Stomach (tissue), 9 donors: ENCODE results near the gene NR1H4. TPM values are rescaled to one million over a fixed set of nuclear protein-coding genes. Genes with fewer than 3 reads are reported as not detected.

ENCODE experiments used
- DNase-seq, 2 donors: peaks; one replicate each; pipeline versions ENCODE4 v3.0.0 to v3.0.0-alpha.2; 2013 to 2019
- H3K27ac ChIP-seq, 5 donors: fragments of 200-600 bp in 4 of 5; sonication (generic) in 4 of 5; one replicate each; pipeline ENCODE4 v1.5.1; 2013 to 2019; ENCODE audit warnings: mild to moderate bottlenecking in 1 of 5, moderate library complexity in 1 of 5
- H3K27me3 ChIP-seq, 3 donors: fragments of 200-600 bp; sonication (generic); one replicate each; pipeline ENCODE4 v1.5.1; 2017 to 2019; ENCODE audit warnings: mixed run types in 1 of 3
- H3K36me3 ChIP-seq, 4 donors: fragments of 200-600 bp; sonication (generic); 1 replicate in 3 of 4; 2 replicates in 1 of 4; pipeline ENCODE4 v1.5.1; 2016 to 2019
- H3K4me1 ChIP-seq, 4 donors: fragments of 200-600 bp; sonication (generic); one replicate each; pipeline ENCODE4 v1.5.1; 2016 to 2019
- H3K4me3 ChIP-seq, 4 donors: fragments of 200-600 bp; sonication (generic) in 3 of 4; one replicate each; pipeline ENCODE4 v1.5.1; 2016 to 2019; ENCODE audit warnings: mild to moderate bottlenecking in 1 of 4
- H3K9me3 ChIP-seq, 4 donors: fragments of 200-600 bp; sonication (generic); one replicate each; pipeline ENCODE4 v1.5.1; 2016 to 2019
- EP300 ChIP-seq: sonication (generic); formaldehyde crosslinking; IDR thresholded peaks from one replicate; pipeline ENCODE4 v1.6.1; 2017; ENCODE audit warnings: antibody characterized with exemption
- POLR2A ChIP-seq, 4 donors: fragments of 450-650 bp; IDR thresholded peaks; one replicate each; pipeline ENCODE4 v1.6.1; 2016; ENCODE audit warnings: antibody characterized with exemption in 4 of 4, control low read depth in 2 of 4, mild to moderate bottlenecking in 1 of 4, moderate library complexity in 1 of 4
- POLR2AphosphoS5 ChIP-seq, 3 donors: sonication (generic); formaldehyde crosslinking; IDR thresholded peaks; one replicate each; pipeline ENCODE4 v1.6.1; 2016; ENCODE audit warnings: antibody characterized with exemption in 3 of 3
- WGBS, 5 donors: extraction: QIAGEN DNeasy Blood & Tissue Kit in 3 of 5; methylation state at CpG; one replicate each; pipeline versions ENCODE4 v1.1.5 to v1.1.7; 2013 to 2018; 5-methylcytosine and 5-hydroxymethylcytosine counted together
- intact Hi-C: fragments of 100-400 bp; cut with DNase I; formaldehyde crosslinking; loops from one replicate; pipeline ENCODE4 v1.15.1; 2023; ENCODE audit warnings: low total_unique reads
- polyA plus RNA-seq, 3 donors: library from polyadenylated mRNA; stranded (reverse); fragments of 200-250 nt; gene quantifications; one replicate each; pipeline ENCODE4 v1.2.3, GENCODE V29; 2013
- total RNA-seq, 5 donors: library from RNA; depleted of rRNA; stranded (reverse); fragments of >200 nt; gene quantifications; one replicate each; pipeline versions ENCODE4 v1.1.0 to v1.2.3, GENCODE V29; 2014 to 2016
- TF ChIP-seq, protein P1 (sequence below), 7 experiments: fragments of 450-650 bp in 4 of 7; fragments of 200-600 bp in 3 of 7; sonication (generic) in 3 of 7; IDR thresholded peaks; one replicate each; pipeline ENCODE4 v1.5.1; 2016 to 2019; ENCODE audit warnings: antibody characterized with exemption in 7 of 7, control low read depth in 2 of 7, mild to moderate bottlenecking in 1 of 7
- donor health status: healthy with polysubstance abuse.
- donor health status: Bipolar disorder and iron deficiency.
- donor health status: healthy.

Gene NR1H4
- total and polyA plus RNA-seq, 8 donors: 0.46 to 6.7 (median 2.9) TPM; not detected in 3

DNA sequence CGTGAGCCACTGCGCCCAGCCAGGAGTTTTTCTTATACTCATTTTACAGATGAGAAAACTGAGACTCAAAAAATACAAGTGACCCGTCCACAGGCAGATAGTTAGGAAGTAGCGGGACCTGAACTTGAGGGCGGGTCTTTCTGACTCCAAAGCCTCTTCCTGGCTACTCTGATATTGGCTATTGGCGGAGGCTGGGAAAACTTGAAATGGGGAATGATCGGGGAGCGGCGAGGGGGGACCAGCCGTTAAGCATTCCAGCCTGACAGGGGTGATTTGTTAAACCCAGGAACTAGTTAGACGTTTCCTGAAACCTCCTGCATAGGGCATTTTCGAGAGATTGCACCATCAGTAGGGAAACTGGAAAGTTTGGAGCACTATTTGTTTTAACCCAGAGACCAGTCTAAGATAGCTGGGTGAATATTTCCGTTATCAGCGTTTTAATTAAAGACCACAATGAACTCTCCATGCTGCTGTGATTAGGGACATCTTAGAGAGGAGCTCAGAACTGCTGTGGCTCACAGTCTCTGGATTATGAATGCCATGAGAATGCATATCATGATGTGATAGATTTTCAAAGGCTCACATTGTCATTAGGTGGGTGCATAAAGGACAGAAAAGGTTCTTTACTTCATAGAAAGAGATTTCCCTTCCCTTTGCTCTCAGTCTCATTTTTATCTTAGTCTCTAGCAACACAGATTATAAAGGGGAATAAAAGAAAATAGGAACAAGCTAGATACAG, 2.5 kb downstream of the NR1H4 start:
- TF ChIP-seq EP300: no peak
- TF ChIP-seq, protein P1, sequence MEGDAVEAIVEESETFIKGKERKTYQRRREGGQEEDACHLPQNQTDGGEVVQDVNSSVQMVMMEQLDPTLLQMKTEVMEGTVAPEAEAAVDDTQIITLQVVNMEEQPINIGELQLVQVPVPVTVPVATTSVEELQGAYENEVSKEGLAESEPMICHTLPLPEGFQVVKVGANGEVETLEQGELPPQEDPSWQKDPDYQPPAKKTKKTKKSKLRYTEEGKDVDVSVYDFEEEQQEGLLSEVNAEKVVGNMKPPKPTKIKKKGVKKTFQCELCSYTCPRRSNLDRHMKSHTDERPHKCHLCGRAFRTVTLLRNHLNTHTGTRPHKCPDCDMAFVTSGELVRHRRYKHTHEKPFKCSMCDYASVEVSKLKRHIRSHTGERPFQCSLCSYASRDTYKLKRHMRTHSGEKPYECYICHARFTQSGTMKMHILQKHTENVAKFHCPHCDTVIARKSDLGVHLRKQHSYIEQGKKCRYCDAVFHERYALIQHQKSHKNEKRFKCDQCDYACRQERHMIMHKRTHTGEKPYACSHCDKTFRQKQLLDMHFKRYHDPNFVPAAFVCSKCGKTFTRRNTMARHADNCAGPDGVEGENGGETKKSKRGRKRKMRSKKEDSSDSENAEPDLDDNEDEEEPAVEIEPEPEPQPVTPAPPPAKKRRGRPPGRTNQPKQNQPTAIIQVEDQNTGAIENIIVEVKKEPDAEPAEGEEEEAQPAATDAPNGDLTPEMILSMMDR (IDR thresholded peaks at IDR 0.05): no peak
- TF ChIP-seq POLR2A (IDR thresholded peaks at IDR 0.05): no peak
- no peak for TF ChIP-seq POLR2AphosphoS5 (IDR thresholded peaks at IDR 0.05)
- no peak overlapping the region for H3K27ac ChIP-seq
- WGBS, 5 donors: 39 to 57% (median 51%) methylated on average over 13 to 14 of the region's 14 CpGs

DNA sequence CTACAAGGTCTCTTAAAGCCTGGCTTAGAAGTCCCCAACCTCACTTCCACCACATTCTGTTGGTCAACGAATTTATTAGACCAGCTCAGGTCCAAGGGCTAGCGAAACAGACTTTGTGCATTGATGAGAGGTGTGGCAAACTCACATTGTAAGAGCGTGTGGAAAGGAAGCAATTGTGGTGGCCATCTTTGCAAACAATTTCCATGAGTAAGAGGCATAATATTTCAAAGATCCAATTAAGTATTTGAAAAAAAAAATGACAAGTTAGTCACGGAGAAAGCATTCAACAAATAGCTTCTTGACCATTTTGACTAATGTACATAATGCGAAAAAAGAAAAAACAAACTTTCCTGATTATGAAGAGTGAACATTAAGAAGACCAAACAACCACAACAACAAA, 7.4 kb downstream of the NR1H4 start:
- no peak for DNase-seq
- Histone ChIP-seq H3K9me3 (no peaks in the 10 kb centered on the region), H3K4me3 (no peak overlapping the region), H3K36me3 (no peaks in the 10 kb centered on the region), H3K4me1 (peaks cover 0 to 15% (median 8%) of the 10 kb centered on the region in 4 donors), H3K27ac (no peak overlapping the region), H3K27me3 (no peaks in the 10 kb centered on the region)
- TF ChIP-seq EP300 (no peak), POLR2AphosphoS5 (IDR thresholded peaks at IDR 0.05) (no peak), POLR2A (IDR thresholded peaks at IDR 0.05) (no peak)
- TF ChIP-seq, protein P1 (IDR thresholded peaks at IDR 0.05): no peak
- 79 to 92% (median 82%) methylated on average over 5 of the region's 5 CpGs for WGBS, 5 donors
- intact Hi-C loops: no loop called here

More for the DNA sequence above, 2.5 kb downstream of the NR1H4 start:
- Histone ChIP-seq H3K36me3 (no peaks in the 10 kb centered on the region), H3K4me1 (peaks cover 0 to 10% (median 3%) of the 10 kb centered on the region in 4 donors), H3K4me3 (no peak overlapping the region), H3K27me3 (no peaks in the 10 kb centered on the region), H3K9me3 (no peaks in the 10 kb centered on the region)
- intact Hi-C loops: no loop called here
- peak in 1 of 2 donors; percentile 20 for DNase-seq

DNA sequence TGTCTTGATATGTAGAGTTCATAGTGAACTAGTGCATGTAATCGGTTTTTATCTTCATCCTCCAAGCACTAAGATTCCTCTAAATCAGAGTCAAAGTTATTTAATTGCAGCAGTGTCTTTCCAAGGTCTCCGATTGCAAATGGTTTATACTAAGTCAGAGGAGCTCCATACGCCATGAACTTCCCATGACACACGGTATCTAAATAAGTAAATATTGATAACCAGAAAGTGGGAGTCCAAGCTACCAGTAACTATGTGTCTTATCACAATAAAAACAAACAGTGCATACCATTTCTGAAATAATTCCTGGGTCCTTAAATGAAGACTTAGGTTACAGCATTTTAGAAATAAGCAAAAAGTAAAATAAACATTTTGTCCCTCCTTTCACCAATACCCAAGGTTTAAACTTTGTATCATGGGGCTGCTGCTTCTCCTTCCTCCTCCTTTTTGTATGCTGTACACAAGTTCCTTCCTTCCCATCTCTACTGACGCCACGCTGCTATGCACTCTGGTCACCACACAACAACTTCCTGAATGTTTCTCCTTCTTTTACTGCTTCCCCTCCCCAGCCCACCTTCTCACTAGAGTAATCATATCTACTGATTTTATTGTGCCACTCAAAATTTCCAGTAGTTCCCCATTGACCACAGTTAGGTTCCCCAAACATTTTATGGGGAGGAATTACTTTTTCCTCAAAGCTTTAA, 10.7 kb downstream of the NR1H4 start:
- peak in 1 of 2 donors; percentile 16 for DNase-seq
- H3K4me3 ChIP-seq: no peak overlapping the region
- no peaks in the 10 kb centered on the region for H3K36me3 ChIP-seq
- H3K27ac ChIP-seq: peak overlapping the region in 1 of 5 donors; percentile 25
- WGBS, 5 donors: 18 to 42% (median 23%) methylated on average over 6 of the region's 6 CpGs
- intact Hi-C loops: no loop called here
- H3K9me3 ChIP-seq: no peaks in the 10 kb centered on the region
- H3K27me3 ChIP-seq: no peaks in the 10 kb centered on the region
- TF ChIP-seq POLR2A (IDR thresholded peaks at IDR 0.05) (no peak), EP300 (no peak), POLR2AphosphoS5 (IDR thresholded peaks at IDR 0.05) (no peak)
- TF ChIP-seq, protein P1 (IDR thresholded peaks at IDR 0.05): no peak
- peaks cover 0 to 21% (median 10%) of the 10 kb centered on the region in 4 donors for H3K4me1 ChIP-seq

DNA sequence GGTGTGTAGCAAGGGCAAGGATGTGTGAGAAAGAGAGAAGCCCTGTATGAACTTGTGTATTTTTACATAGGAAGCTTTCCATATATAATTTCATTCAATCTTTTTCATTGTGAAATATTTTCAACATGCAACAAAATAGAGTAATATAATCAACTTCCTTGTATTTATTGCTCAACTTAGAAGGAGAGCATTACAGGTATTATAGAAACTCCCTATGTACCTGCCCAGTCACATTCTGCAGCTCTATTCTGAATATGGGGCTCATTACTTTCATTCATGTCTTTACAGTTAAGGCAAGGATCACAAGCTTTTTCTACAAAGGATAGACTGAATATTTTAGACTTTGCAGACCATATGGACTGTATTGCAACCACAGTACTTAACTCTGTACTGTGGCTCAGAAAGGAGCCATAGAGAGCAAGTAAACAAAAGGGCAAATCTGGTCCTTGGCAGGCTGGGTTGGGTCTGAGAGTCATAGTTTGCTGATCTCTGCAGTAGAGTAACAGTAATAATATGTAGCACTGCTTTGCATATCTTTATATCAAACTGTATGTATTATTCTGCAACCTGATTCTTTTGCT, 11.3 kb downstream of the NR1H4 start:
- H3K27me3 ChIP-seq: no peaks in the 10 kb centered on the region
- DNase-seq: no peak
- no peak overlapping the region for H3K4me3 ChIP-seq
- no peak for TF ChIP-seq POLR2A (IDR thresholded peaks at IDR 0.05)
- TF ChIP-seq, protein P1 (IDR thresholded peaks at IDR 0.05): no peak
- TF ChIP-seq POLR2AphosphoS5 (IDR thresholded peaks at IDR 0.05): no peak
- no peak for TF ChIP-seq EP300
- intact Hi-C loops: no loop called here
- H3K9me3 ChIP-seq: no peaks in the 10 kb centered on the region
- no peaks in the 10 kb centered on the region for H3K36me3 ChIP-seq
- peaks cover 0 to 28% (median 13%) of the 10 kb centered on the region in 4 donors for H3K4me1 ChIP-seq
- no peak overlapping the region for H3K27ac ChIP-seq
